ENCODE results near the gene WDR36. TPM values are rescaled to one million over a fixed set of nuclear protein-coding genes. Genes with fewer than 3 reads are reported as not detected.

The WDR36 gene
- total and polyA plus RNA-seq, 2 experiments from 2014 or later, result 18.5 to 56.8 TPM

DNA sequence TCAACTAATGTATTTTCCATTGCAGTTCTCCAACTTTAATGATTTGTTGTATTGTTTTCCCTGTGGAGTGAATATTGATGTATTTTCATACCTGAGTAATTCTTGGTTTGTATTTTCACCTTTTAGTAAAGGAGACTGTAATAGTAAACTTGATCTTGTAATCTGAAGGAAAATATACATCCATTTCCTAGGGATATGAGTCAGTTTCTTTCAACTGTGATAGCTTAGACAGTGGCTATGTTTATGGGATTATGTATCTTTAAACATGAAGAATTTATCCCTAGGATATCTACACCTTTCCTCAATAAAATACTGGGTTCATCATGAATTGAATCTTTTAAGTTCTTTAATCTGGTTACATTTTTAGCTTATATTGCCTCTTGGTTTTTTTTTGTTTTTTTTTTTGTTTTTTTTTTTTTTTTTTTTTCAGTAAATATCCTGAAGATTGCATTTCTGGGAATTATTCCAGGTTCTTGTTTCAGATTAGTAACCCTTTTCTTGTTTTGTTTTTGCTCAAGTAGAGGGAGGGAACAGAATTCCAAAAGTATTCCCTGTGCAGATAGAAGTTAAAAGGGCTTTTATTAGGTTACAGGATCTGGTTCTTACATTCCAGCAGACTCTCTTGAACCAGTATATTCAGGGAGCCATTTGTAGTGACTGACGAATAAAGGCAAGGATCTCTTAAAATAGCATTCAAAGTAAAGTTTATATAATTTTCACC is 7.1 kb downstream of the WDR36 start:
- Mint-ChIP-seq H3K9me3 (no peaks in the 10 kb centered on the region), H3K27me3 (ENCODE audit: insufficient read depth, low read depth, poor library complexity) (no peaks in the 10 kb centered on the region), H3K4me1 (peaks cover 1% of the 10 kb centered on the region; the same call in 2 of the 3 replicates), H3K27ac (no peak overlapping the region), H3K36me3 (ENCODE audit: low read depth) (peaks cover 59% of the 10 kb centered on the region), H3K4me3 (no peak overlapping the region)
- no peaks in the 10 kb centered on the region for H3K9me2 ChIP-seq (ENCODE audit: insufficient read depth)
- H4K20me1 ChIP-seq (replicated peaks; ENCODE audit: insufficient read depth), result peaks cover 22% of the 10 kb centered on the region; the same call in 1 of the 2 replicates
- ATAC-seq, result no peak
- peaks cover 74% of the 10 kb centered on the region for H3K36me3 ChIP-seq (ENCODE audit: insufficient read depth)
- no peak overlapping the region for H3K27ac ChIP-seq (ENCODE audit: low read depth)
- TF ChIP-seq JUNB (IDR thresholded peaks at IDR 0.05; ENCODE audit: unreplicated experiment) (no peak), EZH2phosphoT487 (IDR thresholded peaks at IDR 0.05; ENCODE audit: unreplicated experiment) (no peak), STAT1 (IDR thresholded peaks at IDR 0.05; ENCODE audit: unreplicated experiment) (no peak), EZH2 (IDR thresholded peaks at IDR 0.05; ENCODE audit: low read depth, unreplicated experiment) (no peak), ZNF114 (CRISPR knock-in tag; IDR thresholded peaks at IDR 0.05) (no peak), POLR2AphosphoS5 (IDR thresholded peaks at IDR 0.05; ENCODE audit: low read depth) (no peak), ZNF331 (CRISPR knock-in tag; IDR thresholded peaks at IDR 0.05; ENCODE audit: low read depth) (no peak), CREB1 (CRISPR knock-in tag; IDR thresholded peaks at IDR 0.05; ENCODE audit: low read depth) (no peak), NANOG (IDR thresholded peaks at IDR 0.05; ENCODE audit: borderline replicate concordance) (no peak)
- TF ChIP-seq, protein P1, sequence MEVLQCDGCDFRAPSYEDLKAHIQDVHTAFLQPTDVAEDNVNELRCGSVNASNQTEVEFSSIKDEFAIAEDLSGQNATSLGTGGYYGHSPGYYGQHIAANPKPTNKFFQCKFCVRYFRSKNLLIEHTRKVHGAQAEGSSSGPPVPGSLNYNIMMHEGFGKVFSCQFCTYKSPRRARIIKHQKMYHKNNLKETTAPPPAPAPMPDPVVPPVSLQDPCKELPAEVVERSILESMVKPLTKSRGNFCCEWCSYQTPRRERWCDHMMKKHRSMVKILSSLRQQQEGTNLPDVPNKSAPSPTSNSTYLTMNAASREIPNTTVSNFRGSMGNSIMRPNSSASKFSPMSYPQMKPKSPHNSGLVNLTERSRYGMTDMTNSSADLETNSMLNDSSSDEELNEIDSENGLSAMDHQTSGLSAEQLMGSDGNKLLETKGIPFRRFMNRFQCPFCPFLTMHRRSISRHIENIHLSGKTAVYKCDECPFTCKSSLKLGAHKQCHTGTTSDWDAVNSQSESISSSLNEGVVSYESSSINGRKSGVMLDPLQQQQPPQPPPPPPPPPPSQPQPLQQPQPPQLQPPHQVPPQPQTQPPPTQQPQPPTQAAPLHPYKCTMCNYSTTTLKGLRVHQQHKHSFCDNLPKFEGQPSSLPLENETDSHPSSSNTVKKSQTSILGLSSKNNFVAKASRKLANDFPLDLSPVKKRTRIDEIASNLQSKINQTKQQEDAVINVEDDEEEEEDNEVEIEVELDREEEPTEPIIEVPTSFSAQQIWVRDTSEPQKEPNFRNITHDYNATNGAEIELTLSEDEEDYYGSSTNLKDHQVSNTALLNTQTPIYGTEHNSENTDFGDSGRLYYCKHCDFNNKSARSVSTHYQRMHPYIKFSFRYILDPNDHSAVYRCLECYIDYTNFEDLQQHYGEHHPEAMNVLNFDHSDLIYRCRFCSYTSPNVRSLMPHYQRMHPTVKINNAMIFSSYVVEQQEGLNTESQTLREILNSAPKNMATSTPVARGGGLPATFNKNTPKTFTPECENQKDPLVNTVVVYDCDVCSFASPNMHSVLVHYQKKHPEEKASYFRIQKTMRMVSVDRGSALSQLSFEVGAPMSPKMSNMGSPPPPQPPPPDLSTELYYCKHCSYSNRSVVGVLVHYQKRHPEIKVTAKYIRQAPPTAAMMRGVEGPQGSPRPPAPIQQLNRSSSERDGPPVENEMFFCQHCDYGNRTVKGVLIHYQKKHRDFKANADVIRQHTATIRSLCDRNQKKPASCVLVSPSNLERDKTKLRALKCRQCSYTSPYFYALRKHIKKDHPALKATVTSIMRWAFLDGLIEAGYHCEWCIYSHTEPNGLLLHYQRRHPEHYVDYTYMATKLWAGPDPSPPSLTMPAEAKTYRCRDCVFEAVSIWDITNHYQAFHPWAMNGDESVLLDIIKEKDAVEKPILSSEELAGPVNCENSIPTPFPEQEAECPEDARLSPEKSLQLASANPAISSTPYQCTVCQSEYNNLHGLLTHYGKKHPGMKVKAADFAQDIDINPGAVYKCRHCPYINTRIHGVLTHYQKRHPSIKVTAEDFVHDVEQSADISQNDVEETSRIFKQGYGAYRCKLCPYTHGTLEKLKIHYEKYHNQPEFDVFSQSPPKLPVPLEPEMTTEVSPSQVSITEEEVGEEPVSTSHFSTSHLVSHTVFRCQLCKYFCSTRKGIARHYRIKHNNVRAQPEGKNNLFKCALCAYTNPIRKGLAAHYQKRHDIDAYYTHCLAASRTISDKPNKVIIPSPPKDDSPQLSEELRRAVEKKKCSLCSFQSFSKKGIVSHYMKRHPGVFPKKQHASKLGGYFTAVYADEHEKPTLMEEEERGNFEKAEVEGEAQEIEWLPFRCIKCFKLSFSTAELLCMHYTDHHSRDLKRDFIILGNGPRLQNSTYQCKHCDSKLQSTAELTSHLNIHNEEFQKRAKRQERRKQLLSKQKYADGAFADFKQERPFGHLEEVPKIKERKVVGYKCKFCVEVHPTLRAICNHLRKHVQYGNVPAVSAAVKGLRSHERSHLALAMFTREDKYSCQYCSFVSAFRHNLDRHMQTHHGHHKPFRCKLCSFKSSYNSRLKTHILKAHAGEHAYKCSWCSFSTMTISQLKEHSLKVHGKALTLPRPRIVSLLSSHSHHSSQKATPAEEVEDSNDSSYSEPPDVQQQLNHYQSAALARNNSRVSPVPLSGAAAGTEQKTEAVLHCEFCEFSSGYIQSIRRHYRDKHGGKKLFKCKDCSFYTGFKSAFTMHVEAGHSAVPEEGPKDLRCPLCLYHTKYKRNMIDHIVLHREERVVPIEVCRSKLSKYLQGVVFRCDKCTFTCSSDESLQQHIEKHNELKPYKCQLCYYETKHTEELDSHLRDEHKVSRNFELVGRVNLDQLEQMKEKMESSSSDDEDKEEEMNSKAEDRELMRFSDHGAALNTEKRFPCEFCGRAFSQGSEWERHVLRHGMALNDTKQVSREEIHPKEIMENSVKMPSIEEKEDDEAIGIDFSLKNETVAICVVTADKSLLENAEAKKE (CRISPR knock-in tag; IDR thresholded peaks at IDR 0.05), result no peak
- TF ChIP-seq, protein P2, sequence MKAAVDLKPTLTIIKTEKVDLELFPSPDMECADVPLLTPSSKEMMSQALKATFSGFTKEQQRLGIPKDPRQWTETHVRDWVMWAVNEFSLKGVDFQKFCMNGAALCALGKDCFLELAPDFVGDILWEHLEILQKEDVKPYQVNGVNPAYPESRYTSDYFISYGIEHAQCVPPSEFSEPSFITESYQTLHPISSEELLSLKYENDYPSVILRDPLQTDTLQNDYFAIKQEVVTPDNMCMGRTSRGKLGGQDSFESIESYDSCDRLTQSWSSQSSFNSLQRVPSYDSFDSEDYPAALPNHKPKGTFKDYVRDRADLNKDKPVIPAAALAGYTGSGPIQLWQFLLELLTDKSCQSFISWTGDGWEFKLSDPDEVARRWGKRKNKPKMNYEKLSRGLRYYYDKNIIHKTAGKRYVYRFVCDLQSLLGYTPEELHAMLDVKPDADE (IDR thresholded peaks at IDR 0.05), result no peak
- TF ChIP-seq, protein P3, sequence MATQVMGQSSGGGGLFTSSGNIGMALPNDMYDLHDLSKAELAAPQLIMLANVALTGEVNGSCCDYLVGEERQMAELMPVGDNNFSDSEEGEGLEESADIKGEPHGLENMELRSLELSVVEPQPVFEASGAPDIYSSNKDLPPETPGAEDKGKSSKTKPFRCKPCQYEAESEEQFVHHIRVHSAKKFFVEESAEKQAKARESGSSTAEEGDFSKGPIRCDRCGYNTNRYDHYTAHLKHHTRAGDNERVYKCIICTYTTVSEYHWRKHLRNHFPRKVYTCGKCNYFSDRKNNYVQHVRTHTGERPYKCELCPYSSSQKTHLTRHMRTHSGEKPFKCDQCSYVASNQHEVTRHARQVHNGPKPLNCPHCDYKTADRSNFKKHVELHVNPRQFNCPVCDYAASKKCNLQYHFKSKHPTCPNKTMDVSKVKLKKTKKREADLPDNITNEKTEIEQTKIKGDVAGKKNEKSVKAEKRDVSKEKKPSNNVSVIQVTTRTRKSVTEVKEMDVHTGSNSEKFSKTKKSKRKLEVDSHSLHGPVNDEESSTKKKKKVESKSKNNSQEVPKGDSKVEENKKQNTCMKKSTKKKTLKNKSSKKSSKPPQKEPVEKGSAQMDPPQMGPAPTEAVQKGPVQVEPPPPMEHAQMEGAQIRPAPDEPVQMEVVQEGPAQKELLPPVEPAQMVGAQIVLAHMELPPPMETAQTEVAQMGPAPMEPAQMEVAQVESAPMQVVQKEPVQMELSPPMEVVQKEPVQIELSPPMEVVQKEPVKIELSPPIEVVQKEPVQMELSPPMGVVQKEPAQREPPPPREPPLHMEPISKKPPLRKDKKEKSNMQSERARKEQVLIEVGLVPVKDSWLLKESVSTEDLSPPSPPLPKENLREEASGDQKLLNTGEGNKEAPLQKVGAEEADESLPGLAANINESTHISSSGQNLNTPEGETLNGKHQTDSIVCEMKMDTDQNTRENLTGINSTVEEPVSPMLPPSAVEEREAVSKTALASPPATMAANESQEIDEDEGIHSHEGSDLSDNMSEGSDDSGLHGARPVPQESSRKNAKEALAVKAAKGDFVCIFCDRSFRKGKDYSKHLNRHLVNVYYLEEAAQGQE (IDR thresholded peaks at IDR 0.05; ENCODE audit: unreplicated experiment), result no peak
- TF ChIP-seq, protein P4, sequence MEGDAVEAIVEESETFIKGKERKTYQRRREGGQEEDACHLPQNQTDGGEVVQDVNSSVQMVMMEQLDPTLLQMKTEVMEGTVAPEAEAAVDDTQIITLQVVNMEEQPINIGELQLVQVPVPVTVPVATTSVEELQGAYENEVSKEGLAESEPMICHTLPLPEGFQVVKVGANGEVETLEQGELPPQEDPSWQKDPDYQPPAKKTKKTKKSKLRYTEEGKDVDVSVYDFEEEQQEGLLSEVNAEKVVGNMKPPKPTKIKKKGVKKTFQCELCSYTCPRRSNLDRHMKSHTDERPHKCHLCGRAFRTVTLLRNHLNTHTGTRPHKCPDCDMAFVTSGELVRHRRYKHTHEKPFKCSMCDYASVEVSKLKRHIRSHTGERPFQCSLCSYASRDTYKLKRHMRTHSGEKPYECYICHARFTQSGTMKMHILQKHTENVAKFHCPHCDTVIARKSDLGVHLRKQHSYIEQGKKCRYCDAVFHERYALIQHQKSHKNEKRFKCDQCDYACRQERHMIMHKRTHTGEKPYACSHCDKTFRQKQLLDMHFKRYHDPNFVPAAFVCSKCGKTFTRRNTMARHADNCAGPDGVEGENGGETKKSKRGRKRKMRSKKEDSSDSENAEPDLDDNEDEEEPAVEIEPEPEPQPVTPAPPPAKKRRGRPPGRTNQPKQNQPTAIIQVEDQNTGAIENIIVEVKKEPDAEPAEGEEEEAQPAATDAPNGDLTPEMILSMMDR (conservative IDR thresholded peaks at IDR 0.05; ENCODE audit: low read depth in 2 of 2), result no peak
- H3F3A ChIP-seq (replicated peaks; ENCODE audit: low read depth), result no peaks in the 10 kb centered on the region
- no peak overlapping the region for H3K4me3 ChIP-seq
- H2AFZ ChIP-seq, result no peak overlapping the region
- no peaks in the 10 kb centered on the region for H3K27me3 ChIP-seq (ENCODE audit: insufficient read depth)
- H3K4me2 ChIP-seq, result no peak overlapping the region
- H3K79me2 ChIP-seq (replicated peaks; ENCODE audit: insufficient read depth), result peaks cover 23% of the 10 kb centered on the region
- peaks cover under 1% of the 10 kb centered on the region; the same call in 1 of the 2 replicates for H3K4me1 ChIP-seq (ENCODE audit: insufficient read depth)
- no peak for DNase-seq (ENCODE audit: low spot score)

Measured in GM23338 (cell line).